GM19397 (cell line): ENCODE data around the gene MPC1L.
"Not testable (repeated sequence)": the region's sequence is repeated elsewhere in the genome, so short reads cannot be mapped to it uniquely, and the experiment has no call there.

Source experiments
- ATAC-seq: cut with Tn5 transposase; IDR thresholded peaks from one replicate; pipeline ENCODE4 v1.9.1; 2021; ENCODE audit warnings: mild to moderate bottlenecking, moderate library complexity; ENCODE audit not compliant: unreplicated experiment

MPC1L gene

DNA sequence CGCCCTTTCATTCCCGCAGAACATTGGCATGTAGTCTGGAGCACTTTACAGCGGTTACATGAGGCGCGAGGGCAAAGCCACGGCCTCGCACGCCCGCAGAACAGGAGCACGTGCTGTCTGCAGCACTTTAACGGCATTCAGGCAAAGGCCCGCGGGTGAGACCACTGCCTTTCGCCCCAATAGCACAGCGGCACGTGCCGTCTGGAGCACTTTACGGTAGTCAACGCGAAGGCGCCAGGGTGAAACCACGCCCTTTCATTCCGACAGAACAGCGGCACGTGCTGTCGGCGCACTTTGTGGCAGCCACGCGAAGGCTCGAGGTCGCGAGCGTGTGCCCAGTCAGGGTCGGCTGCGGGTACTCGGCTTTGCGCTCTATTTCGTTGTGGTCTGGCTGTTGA, at the start of gene MPC1L:
Gene MPC1L (plus strand): TSS at position 290 of the 398 bp plus-strand sequence. CDS start 138 bp downstream, outside the sequence.
- ATAC-seq, result no peak

DNA sequence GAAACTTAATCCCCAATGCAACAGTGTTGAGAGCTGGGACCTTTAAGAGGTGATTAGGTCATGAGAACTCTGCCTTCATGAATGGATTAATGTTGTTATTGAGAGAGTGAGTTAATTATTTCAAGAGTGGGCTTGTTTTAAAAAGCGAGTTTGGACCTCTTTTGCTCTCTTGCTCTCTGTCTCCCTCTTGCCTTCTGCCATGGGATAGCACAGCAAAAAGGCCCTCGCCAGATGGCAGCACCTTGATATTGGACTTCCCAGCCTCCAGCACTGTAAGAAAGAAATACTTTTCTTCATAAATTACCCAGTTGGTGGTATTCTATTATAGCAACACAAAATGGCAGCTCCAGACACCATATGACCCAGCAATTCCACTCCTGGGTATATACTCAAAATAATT, 49.5 kb upstream of the MPC1L start:
- ATAC-seq, result no peak

DNA sequence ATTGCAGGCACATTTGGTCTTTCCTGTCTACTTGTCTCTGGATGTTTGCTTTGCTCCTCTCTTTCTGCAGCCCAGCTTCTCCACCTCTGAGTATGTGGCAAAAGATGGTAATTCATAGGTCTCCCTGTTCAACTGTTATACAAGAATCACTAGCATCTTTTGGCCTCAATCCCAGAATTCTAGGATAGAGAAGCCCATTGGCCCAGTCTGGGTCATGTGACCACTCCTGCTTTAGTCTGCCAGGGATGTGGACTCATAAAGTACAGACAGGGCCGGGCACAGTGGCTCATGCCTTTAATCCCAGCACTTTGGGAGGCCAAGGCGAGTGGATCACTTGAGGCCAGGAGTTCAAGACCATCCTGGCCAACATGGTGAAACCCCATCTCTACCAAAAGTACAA, 47.8 kb upstream of the MPC1L start:
- ATAC-seq, result not testable (repeated sequence)

DNA sequence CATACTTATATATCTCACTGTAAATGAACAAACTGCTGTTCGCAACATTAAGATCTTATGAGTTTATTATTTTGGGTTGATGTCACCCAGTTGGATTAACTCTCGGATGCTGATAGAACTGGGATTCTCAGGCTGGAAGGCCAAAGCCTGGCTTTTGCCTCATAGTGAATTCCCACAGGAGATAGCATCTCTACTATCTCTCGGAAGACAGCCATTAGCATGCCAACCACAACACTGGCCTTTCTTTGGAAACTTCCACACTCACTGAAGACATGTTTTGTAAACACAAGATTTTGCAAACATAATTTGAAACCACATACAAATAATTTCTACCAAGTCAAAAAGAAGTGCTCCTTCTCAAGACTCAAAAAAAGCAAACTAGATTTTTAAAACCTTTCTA, 46.9 kb upstream of the MPC1L start:
- no peak for ATAC-seq

DNA sequence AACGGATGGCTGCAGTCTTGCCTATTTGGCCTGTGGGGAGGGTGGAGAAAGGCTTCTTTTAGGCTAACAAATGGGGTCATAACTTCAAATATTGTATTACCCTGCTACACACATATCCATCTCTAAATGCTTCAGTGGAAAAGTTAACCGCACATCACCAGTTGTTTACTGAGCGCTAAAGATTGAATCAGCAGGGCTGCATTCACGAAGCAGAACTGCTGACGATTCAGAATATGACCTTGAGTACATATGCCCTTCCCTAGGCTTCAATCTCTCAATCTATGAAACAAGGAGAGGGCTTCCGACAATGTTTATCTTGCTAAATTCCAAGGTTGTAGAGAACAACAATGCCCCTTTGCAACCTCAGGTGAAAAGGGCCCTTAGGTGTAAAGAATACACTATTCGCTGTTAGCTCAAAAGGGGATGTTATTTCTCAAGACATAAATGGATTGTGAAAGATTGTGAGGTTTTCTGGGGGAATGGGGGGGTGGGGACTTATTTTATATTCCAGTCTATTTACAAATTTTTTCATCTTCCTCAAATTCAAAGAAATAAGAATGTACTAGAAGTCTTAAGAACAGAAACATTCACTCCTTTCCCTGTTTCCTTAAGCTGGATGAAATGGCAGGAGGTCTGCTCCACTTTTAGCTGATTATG, 45.1 kb upstream of the MPC1L start:
- ATAC-seq, result no peak

DNA sequence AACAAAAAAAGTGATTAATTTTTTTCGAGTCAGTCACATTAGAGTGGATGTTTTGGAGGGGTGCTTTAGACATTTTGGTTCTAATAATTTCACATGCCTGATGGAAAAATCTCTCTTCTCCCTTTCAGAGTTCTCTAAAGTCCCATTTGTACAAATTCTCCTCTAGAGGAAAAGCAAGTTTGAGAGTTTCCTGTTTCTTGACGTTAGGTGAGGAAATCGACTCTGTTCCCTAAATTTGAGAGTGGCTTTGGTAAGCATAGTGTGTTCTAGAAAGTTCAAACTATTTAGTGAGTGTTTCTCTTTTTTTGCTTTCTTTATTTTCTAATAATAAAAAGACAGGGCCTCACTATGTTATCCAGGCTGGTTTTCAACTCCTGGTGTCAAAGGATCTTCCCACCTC, 44.1 kb upstream of the MPC1L start:
- ATAC-seq, result no peak

DNA sequence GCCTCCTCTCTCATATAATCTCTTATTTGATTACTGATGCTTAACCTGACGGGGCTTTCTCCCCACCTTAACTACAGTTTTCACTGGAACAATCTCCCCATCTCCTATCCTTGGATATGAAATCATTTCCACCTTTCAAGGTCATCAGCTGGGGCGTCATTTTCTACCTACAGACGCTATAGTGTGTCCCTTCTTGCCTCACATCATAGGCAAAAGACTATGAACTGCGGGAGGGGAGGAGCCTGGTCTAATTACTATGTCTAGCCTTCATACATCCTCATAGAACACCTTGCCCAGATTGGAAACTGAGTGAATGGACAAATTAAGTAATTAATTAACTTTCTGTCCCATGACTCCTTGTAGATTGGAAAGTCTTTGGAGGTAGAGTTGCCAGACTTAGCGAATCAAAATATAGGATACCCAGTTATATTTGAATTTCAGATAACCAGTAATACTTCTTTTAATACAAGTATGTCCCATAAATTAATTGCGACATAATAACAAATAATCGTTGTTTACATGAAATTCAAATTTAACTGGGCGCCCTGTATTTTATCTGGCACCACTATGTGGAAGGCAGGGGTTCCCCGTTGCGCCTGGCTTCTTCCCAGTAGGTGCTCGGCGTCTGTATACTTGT, 43.2 kb upstream of the MPC1L start:
- peak; percentile 36 for ATAC-seq

DNA sequence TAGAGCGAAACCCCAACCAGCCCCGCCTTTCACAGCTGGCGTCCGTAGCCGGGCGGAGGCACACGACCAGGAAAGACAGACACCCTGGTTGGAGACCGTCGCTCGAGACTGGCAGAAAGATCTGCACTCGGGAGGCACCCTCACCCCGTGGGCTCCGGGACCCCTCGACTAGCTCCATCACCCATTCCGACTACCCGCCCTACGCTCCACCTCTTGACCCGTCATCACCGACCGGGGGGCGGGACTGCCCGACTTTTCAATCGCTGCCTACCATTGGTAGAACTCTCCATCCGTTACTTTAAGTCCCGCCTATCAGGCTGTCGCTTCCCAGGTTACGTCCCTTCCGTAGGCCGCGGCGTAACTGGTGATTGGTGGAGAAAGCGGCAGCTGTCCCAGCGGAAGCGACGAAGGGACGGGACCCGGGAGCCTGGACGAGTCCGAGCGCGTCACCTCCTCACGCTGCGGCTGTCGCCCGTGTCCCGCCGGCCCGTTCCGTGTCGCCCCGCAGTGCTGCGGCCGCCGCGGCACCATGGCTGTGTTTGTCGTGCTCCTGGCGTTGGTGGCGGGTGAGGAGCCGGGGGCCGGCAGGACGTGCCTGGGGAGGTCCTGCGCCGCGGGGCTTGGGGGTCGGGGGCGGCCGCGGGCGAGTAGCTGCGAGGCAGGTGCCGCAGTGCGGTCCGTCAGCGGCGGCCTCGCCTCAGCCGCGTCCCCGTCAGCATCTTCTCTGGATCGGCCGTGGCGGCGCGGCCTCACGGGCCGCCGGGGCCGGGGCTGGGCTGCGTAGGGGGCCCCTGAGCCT, 42.5 kb upstream of the MPC1L start, which contains the start of gene ATP6AP2:
Gene ATP6AP2 (plus strand): TSS at position 434 of the 799 bp plus-strand sequence. CDS start 96 bp downstream, at position 530.
- peak; percentile 95 for ATAC-seq

DNA sequence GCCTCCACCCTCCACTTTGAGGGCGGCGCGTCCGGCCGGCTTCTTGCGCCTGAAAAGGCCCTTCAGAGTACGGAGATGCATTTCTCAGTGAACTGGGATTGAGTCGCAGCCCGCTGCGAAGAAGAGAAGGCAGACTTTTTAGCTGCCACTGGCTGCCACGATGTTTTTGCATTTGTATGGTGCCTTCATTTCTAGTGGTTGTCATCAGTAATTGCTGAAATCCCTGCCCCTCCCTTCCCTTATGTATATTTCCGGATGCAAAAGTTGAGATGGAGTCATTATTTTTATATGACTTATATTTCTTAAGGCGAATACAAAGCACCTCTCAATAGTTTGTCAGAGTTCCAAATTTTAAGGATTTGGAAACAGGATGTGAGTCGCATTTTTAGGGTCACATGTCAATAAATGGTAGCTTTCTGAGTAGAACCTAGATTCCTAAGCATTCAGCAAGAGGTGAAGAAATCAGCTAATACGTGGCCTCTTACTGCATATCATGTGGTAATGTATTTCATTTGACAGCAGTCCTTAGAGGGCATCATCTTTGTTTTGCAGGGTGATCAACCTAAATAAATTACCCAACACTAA, 41.8 kb upstream of the MPC1L start:
- no peak for ATAC-seq

DNA sequence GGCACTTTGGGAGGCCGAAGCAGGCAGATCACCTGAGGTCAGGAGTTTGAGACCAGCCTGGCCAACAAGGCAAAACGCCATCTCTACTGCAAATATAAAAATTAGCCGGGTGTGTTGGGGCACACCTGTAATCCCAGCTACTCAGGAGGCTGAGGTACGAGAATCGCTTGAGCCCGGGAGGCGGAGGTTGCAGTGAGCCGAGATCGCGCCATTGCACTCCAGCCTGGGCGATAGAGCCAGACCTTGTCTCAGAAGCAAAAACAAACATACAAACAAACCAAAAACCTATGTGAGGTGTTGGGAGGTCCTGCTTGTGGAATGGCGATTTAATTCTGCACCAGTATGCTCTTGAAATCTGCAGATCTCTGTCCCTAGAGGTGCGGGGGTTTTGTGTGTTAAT, 41.0 kb upstream of the MPC1L start:
- not testable (repeated sequence) for ATAC-seq

DNA sequence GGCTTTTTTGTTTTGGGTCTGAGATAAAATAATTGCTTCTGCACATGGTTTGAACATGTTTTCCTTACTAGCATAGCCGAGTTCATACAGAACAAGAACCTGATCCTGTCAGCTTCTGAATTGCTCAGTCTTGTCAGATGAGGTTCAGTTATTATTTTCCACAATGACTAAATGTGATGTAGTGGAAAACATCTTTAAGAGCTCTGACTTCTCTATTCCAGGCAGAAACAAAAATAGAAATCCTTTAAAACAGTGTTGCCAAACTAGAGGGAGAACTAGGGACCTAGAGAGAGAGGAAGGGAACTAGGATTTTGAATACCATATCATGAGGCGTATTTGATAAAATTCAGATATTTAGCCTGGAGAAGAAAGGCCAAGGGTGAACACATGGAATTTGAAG, 40.4 kb upstream of the MPC1L start:
- no peak for ATAC-seq

DNA sequence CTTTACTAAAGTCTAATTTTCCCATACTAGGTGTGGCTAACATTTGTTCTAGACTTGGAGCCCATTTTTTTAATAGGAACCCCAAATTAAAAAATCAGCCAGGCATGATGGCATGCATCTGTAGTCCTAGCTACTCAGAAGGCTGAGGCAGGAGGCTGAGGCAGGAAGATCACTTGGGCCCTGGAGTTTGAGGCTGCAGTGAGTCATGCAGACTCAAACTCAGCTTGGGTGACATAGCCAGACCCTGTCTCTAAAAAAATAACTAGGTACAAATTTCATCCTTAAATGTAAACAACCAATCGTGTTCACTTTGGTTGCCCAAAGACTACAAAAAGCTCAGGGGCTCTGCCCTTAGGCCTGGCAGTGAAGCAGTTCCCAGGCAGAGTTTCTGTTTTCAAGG, 35.6 kb upstream of the MPC1L start:
- not testable (repeated sequence) for ATAC-seq

DNA sequence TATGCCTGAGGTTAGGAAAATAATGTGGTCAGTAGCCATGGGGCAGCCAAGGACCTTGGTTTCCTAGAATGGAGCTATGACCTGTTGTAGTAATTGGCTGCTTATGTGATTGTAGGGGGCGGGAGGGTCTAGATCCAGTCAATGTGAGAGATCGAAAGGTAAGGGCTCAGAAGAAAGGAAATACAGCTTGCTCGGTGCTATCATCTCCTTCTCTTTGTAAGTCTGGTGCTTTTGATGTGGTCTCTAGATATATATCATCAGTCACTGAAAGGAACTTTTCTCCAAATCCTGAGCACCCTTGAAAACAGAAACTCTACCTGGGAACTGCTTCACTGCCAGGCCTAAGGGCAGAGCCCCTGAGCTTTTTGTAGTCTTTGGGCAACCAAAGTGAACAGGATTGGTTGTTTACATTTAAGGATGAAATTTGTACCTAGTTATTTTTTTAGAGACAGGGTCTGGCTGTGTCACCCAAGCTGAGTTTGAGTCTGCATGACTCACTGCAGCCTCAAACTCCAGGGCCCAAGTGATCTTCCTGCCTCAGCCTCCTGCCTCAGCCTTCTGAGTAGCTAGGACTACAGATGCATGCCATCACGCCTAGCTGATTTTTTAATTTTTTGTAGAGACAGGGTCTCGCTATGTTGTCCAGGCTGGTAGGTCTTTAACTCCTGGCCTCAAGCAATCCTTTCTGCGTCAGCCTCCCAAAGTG, 33.5 kb upstream of the MPC1L start:
- ATAC-seq, result not testable (repeated sequence)

DNA sequence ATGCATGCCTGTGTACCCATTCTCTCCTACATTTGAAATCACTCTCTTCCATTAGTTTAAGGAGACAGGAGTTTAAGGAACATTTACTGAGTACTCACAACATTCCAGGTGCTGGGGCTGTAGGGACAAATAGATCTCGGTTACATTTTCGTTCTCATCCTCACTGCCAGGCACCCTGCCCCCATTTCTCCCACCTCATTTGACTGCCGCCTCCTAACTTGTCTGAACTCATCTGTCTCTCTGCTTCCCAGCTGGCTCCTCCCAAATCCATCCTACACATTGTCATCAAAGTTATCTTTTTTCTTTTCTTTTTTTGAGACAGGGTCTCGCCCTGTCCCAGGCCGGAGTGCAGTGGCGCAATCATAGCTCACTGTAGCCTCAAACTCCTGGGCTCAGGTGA, 19.8 kb upstream of the MPC1L start:
- no peak for ATAC-seq

DNA sequence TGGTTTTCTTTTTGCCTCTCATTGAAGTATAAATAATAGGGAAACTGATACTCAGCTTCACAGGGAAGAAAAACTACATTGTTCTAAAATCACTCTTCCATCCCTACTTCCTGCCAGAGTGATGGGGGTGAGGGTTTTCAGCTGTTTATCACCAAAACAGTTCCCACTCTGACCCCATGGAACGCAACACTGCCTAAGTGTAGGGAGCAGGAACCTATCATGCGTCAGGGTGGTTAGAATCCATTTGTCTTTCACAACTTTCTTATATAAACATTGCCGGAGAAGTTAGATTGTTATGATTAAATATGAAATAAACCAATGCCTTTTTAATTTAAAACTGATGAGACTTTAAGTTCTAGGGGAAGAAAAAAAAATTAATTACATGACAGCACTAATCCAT, 15.8 kb upstream of the MPC1L start:
- ATAC-seq, result no peak

DNA sequence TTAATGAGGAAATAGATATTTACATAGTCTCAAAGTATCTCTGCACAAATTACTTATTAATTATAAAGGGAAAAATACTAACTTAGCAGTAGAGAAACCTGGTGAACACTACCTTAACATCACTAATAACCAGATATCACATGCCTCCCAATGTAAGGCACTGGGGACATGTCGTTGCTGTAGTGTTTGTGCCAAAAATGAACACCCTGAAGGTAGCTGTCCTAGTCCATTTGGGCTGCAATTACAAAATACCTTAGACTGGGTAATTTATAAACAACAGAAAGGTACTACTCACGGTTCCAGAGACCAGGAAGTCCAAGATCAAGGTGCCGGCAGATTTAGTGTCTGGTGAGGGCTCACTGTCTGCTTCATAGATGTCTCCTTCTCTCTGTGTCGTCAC, 10.7 kb upstream of the MPC1L start:
- ATAC-seq, result no peak

DNA sequence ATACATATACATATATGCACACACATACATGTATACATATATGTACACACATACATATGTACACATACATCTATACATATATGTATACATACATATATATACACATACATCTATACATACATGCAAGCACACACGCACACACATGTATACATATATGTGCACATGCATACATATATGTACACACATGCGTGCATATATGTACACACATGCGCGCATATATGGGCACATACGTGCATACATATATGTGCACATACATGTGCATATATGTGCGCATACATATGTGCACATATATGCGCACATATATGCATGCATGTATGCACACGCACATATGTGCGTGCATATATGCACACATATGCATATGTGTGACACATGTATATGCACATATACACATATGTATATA, 7.3 kb upstream of the MPC1L start:
- no peak for ATAC-seq

DNA sequence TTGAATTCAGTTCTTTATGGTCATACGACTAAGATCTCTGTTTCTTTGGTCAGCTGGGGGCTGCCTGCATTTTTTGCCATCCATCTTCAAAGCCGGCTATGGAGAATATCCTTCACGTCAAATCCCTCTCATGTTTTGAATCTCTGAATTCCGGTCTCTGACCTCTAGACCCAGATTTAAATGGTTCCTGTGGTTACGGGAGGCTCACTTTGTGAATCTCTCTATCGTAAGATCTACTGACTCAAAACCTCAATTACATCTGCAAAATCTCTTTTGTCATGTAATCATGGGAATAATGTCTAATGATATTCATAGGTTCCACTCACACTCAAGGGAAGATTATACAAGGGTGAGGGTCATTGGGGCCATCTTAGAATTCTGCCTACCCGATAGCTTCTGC, 5.7 kb upstream of the MPC1L start:
- no peak for ATAC-seq

DNA sequence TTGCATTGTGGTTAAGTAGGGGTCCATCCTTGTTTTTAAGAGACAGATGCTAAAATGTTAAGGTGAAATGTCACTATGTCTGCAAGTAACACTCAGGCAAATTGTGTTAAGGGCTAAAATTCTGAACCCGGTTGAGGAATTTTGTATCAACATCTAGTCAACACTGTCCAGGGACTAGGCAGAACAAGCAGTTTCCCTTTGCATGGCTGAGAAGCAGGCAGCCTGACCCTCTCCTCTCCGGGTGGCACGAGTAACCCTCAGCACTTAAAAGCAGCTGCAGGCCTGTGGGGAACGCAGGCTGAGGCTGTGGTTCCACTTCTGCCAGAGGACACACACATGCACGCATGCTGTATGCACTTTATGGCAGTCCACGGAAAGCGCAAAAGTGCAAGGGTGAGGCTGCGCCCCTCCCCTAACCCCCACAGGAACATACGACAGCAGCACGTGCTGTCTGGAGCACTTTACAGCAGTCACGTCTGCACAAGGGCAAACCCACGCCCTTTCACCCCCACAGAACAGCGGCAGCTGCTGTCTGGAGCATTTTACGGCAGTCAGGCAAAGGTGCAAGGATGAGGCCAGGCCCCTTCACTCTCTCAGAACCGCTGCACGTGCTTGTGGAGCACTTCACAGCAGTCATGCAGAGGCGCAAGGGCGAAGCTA, 619 bp upstream of the MPC1L start:
- no peak for ATAC-seq

DNA sequence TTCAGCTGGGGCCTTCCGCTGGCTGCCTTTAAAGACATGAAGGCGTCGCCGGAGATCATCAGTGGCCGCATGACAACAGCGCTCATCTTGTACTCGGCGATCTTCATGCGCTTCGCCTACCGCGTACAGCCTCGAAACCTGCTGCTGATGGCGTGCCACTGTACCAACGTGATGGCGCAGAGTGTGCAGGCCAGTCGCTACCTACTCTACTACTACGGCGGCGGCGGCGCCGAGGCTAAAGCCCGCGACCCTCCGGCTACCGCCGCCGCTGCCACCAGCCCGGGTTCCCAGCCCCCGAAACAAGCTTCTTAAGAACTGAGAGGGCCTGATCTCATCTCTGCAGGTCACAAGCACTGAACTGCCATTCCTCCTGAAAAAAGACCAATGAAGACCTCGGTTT, 437 bp downstream of the MPC1L start:
- no peak for ATAC-seq
